Thyroid gland (tissue), 4 donors: ENCODE results near the gene MTUS2.

Experiments used
- CTCF ChIP-seq, 6 experiments: fragments of 200-600 bp in 3 of 6; fragments of 450-650 bp in 3 of 6; sonication (generic) in 3 of 6; IDR thresholded peaks; one replicate each; pipeline ENCODE4 v1.5.1; 2016 to 2019; ENCODE audit warnings: antibody characterized with exemption in 6 of 6, mild to moderate bottlenecking in 2 of 6, inconsistent platforms in 1 of 6, moderate library complexity in 1 of 6
- POLR2A ChIP-seq, 2 donors: fragments of 450-650 bp; IDR thresholded peaks; one replicate each; pipeline ENCODE4 v1.6.1; 2017; ENCODE audit warnings: antibody characterized with exemption in 2 of 2, mild to moderate bottlenecking in 2 of 2, moderate library complexity in 1 of 2

DNA sequence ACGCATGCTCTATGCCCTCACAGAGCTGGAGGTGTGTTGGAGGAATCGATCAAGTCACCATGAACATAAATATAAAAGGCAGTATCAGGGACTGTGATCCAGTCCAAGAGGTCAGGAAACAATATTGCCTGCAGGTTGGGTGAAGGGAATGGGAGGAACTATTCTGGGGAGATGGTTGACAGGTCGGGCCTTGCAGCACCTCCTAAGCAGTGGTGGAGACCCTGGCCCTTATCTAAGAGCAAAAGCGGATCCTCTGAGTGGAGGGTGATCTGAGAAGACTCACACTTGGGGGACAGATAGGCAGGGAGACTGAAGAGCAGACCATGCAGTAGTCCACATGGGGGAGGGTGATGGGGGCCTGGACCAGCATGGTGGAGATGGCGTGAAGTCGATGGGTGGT, 561.9 kb downstream of the MTUS2 start:
- TF ChIP-seq CTCF (IDR thresholded peaks at IDR 0.05) (no peak), POLR2A (IDR thresholded peaks at IDR 0.05) (no peak)
